Aorta (tissue), 5 donors: ENCODE results near the gene ZNF581. TPM values are rescaled to one million over a fixed set of nuclear protein-coding genes. Genes with fewer than 3 reads are reported as not detected.

Source experiments
- ATAC-seq: fragments of 200-7000 bp; cut with Tn5 transposase; one replicate; pipeline ENCODE4 v1.9.1; 2022; ENCODE audit warnings: moderate library complexity; ENCODE audit not compliant: low FRiP score
- DNase-seq, 2 donors: peaks; one replicate each; pipeline ENCODE4 v3.0.0-alpha.2; 2020
- H3K27ac ChIP-seq, 2 donors: one replicate each; pipeline ENCODE4 v1.5.1; 2013; ENCODE audit warnings: low read length in 2 of 2, mild to moderate bottlenecking in 2 of 2, moderate library complexity in 2 of 2, control low read depth in 1 of 2, inconsistent platforms in 1 of 2, low read depth in 1 of 2
- H3K27me3 ChIP-seq, 2 donors: one replicate each; pipeline ENCODE4 v1.6.1; 2013; ENCODE audit warnings: control low read depth in 1 of 2, low read length in 1 of 2, mild to moderate bottlenecking in 1 of 2, moderate library complexity in 1 of 2; ENCODE audit not compliant: insufficient read depth in 2 of 2, control insufficient read depth in 1 of 2
- H3K36me3 ChIP-seq, 2 donors: one replicate each; pipeline ENCODE4 v1.6.1; 2013; ENCODE audit warnings: control low read depth in 1 of 2, low read length in 1 of 2, mild to moderate bottlenecking in 1 of 2; ENCODE audit not compliant: insufficient read depth in 2 of 2, control insufficient read depth in 1 of 2
- H3K4me1 ChIP-seq, 2 donors: one replicate each; pipeline ENCODE4 v1.6.1; 2013; ENCODE audit warnings: low read length in 2 of 2, control low read depth in 1 of 2, mild to moderate bottlenecking in 1 of 2, moderate library complexity in 1 of 2; ENCODE audit not compliant: insufficient read depth in 2 of 2, control insufficient read depth in 1 of 2
- H3K4me3 ChIP-seq, 2 donors: one replicate each; pipeline ENCODE4 v1.5.1; 2013; ENCODE audit warnings: low read length in 2 of 2, control low read depth in 1 of 2, mild to moderate bottlenecking in 1 of 2
- H3K9me3 ChIP-seq: one replicate; pipeline ENCODE4 v1.6.1; 2013; ENCODE audit warnings: mild to moderate bottlenecking, low read length; ENCODE audit not compliant: control insufficient read depth
- WGBS, 2 donors: extraction: QIAGEN DNeasy Blood & Tissue Kit; methylation state at CpG; one replicate each; pipeline ENCODE4 v1.1.7; 2013; 5-methylcytosine and 5-hydroxymethylcytosine counted together
- intact Hi-C, 2 donors: fragments of 100-400 bp; cut with DNase I; formaldehyde crosslinking; loops; one replicate each; pipeline versions ENCODE4 v1.14.2 to v1.15.0; 2022
- polyA plus RNA-seq, 2 donors: library from polyadenylated mRNA; stranded (reverse); fragments of 200-250 nt; gene quantifications; one replicate each; pipeline ENCODE4 v1.2.3, GENCODE V29; 2013
- total RNA-seq, 2 donors: library from RNA; stranded (reverse); fragmentation: NEBNext Ultra II Directional; extraction: Animal tissue kit (Norgen Biotek cat#: 25700); gene quantifications; one replicate each; pipeline ENCODE4 v1.2.1, GENCODE V29; 2021
- donor health status: healthy with polysubstance abuse.
- donor health status: Bipolar disorder and iron deficiency.
- donor health status: DM: no; HTN: no; CAD: no.
- donor health status: DM: no; HTN: no; CAD: no.
- donor health status: DM: yes; HTN: yes; CAD: no.

Gene ZNF581
- total and polyA plus RNA-seq, 4 donors, result 11.0 to 23.8 (median 17.6) TPM

GRCh38 chr19:55674841-55675660 lies 31.6 kb downstream of the ZNF581 start, which contains the start of gene EPN1:
EPN1 (plus strand) TSS chr19:55675226; CDS start chr19:55678628, 3,402 bp downstream.
- no peaks in the 10 kb centered on the region for H3K27me3 ChIP-seq
- no peaks in the 10 kb centered on the region for H3K9me3 ChIP-seq
- H3K4me1 ChIP-seq, result no peaks in the 10 kb centered on the region
- ATAC-seq (peak; percentile 95), DNase-seq (peak; percentile 98 to 99)
- peak within 1 kb of the TSS; percentile 82 to 94 for H3K4me3 ChIP-seq
- 0 to 1% methylated on average over 64 to 101 of the region's 101 CpGs for whole genome bisulfite sequencing, 2 donors
- intact Hi-C loops, result loop anchor here in 1 of 2 donors (1.0 kb wide), 1 partner anchor 21 kb away; no protein-coding TSS in a partner anchor
- H3K36me3 ChIP-seq, result peaks cover 0 to 2% of the 10 kb centered on the region in 2 donors
- H3K27ac ChIP-seq, result peak within 1 kb of the TSS in 1 of 2 donors; percentile 79

- Histone ChIP-seq H3K4me3 (peak overlapping the region; percentile 82 to 94), H3K9me3 (no peaks in the 10 kb centered on the region), H3K27ac (peak overlapping the region in 1 of 2 donors; percentile 79), H3K4me1 (no peaks in the 10 kb centered on the region), H3K27me3 (no peaks in the 10 kb centered on the region), H3K36me3 (no peaks in the 10 kb centered on the region)
- no peak for ATAC-seq
- 14 to 16% methylated on average over 16 of the region's 16 CpGs for WGBS, 2 donors
- DNase-seq, result no peak
- intact Hi-C loops, result loop anchor here in 1 of 2 donors (1.0 kb wide), 1 partner anchor 22 kb away; no protein-coding TSS in a partner anchor
Measured at GRCh38 chr19:55675661-55676354, 32.4 kb downstream of the ZNF581 start.

- Histone ChIP-seq H3K27ac (no peak overlapping the region), H3K36me3 (no peaks in the 10 kb centered on the region), H3K9me3 (no peaks in the 10 kb centered on the region), H3K27me3 (no peaks in the 10 kb centered on the region), H3K4me1 (no peaks in the 10 kb centered on the region), H3K4me3 (no peak overlapping the region)
- intact Hi-C loops, result no loop called here
- ATAC-seq, result no peak
- no peak for DNase-seq
- 29 to 33% methylated on average over 5 of the region's 5 CpGs for WGBS, 2 donors
Measured at GRCh38 chr19:55676383-55676782, 32.9 kb downstream of the ZNF581 start.

- no peaks in the 10 kb centered on the region for H3K4me1 ChIP-seq
- no peaks in the 10 kb centered on the region for H3K36me3 ChIP-seq
- H3K4me3 ChIP-seq, result no peak overlapping the region
- ATAC-seq, result no peak
- intact Hi-C loops, result no loop called here
- no peaks in the 10 kb centered on the region for H3K9me3 ChIP-seq
- H3K27me3 ChIP-seq, result no peaks in the 10 kb centered on the region
- H3K27ac ChIP-seq, result no peak overlapping the region
- WGBS, 2 donors, result 77 to 78% methylated on average over 7 of the region's 7 CpGs
- DNase-seq, result peak in 1 of 2 donors; percentile 28
Measured at GRCh38 chr19:55676889-55677505, 33.5 kb downstream of the ZNF581 start.

GRCh38 chr19:55677572-55678028 lies 34.2 kb downstream of the ZNF581 start:
- Histone ChIP-seq H3K27ac (no peak overlapping the region), H3K9me3 (no peaks in the 10 kb centered on the region), H3K4me1 (no peaks in the 10 kb centered on the region), H3K27me3 (no peaks in the 10 kb centered on the region), H3K36me3 (no peaks in the 10 kb centered on the region), H3K4me3 (no peak overlapping the region)
- DNase-seq (peak in 1 of 2 donors; percentile 40), ATAC-seq (no peak)
- WGBS, 2 donors, result 63 to 66% methylated on average over 6 of the region's 6 CpGs
- intact Hi-C loops, result no loop called here

GRCh38 chr19:55678121-55678671 lies 34.7 kb downstream of the ZNF581 start:
- H3K27ac ChIP-seq, result no peak overlapping the region

GRCh38 chr19:55679343-55680257 lies 36.2 kb downstream of the ZNF581 start:
- no peaks in the 10 kb centered on the region for H3K9me3 ChIP-seq
- ATAC-seq, result no peak
- intact Hi-C loops, result no loop called here
- no peaks in the 10 kb centered on the region for H3K4me1 ChIP-seq
- H3K4me3 ChIP-seq, result no peak overlapping the region
- H3K27ac ChIP-seq, result no peak overlapping the region
- H3K36me3 ChIP-seq, result no peaks in the 10 kb centered on the region
- WGBS, 2 donors, result 86 to 88% methylated on average over 23 to 24 of the region's 24 CpGs
- H3K27me3 ChIP-seq, result no peaks in the 10 kb centered on the region
- DNase-seq, result no peak

More at GRCh38 chr19:55678121-55678671, 34.7 kb downstream of the ZNF581 start:
- Histone ChIP-seq H3K4me1 (no peaks in the 10 kb centered on the region), H3K9me3 (no peaks in the 10 kb centered on the region), H3K4me3 (no peak overlapping the region), H3K27me3 (no peaks in the 10 kb centered on the region), H3K36me3 (no peaks in the 10 kb centered on the region)
- DNase-seq, result peak in 1 of 2 donors; percentile 82
- intact Hi-C loops, result no loop called here
- no peak for ATAC-seq
- 89 to 92% methylated on average over 21 of the region's 21 CpGs for WGBS, 2 donors
